WTC11 (cell line): ENCODE data around the gene ZNF529. TPM values are rescaled to one million over a fixed set of nuclear protein-coding genes. Genes with fewer than 3 reads are reported as not detected.

Experiments used
- ATAC-seq: fragments of 200-7000 bp; cut with Tn5 transposase; 2 replicates; pipeline ENCODE4 v1.10.0; 2021; ENCODE audit warnings: mild to moderate bottlenecking, moderate library complexity
- CTCF ChIA-PET: fragments of 300-600 bp; sonication (Branson Sonifier 250); formaldehyde crosslinking; loops from one replicate; lab custom pipeline; 2021; ENCODE audit warnings: antibody characterized with exemption; lab: Charles Lee
- POLR2A ChIA-PET: fragments of 350-600 bp; sonication (Branson Sonifier 250); formaldehyde crosslinking; loops from one replicate; lab custom pipeline; 2021; ENCODE audit warnings: antibody characterized with exemption; lab: Charles Lee
- DNase-seq: peaks from one replicate; pipeline ENCODE4 v3.0.0; 2021; ENCODE audit warnings: low spot score
- H3K27ac Mint-ChIP-seq: 2 replicates; pipeline ENCODE4 v1.8.0; 2021; ENCODE audit warnings: mixed read lengths
- H3K27me3 Mint-ChIP-seq: 2 replicates; pipeline ENCODE4 v1.8.0; 2021; ENCODE audit warnings: low read depth, mild to moderate bottlenecking, moderate library complexity, mixed read lengths
- H3K36me3 Mint-ChIP-seq: 2 replicates; pipeline ENCODE4 v1.8.0; 2021; ENCODE audit warnings: mixed read lengths
- H3K4me1 Mint-ChIP-seq: 2 replicates; pipeline ENCODE4 v1.8.0; 2022; ENCODE audit warnings: mixed read lengths
- H3K4me3 Mint-ChIP-seq: 2 replicates; pipeline ENCODE4 v1.8.0; 2021; ENCODE audit warnings: mild to moderate bottlenecking, moderate library complexity, mixed read lengths
- H3K9me3 Mint-ChIP-seq: 2 replicates; pipeline ENCODE4 v1.8.0; 2021; ENCODE audit warnings: mixed read lengths
- ELF4 ChIP-seq: sonication (generic); formaldehyde crosslinking; IDR thresholded peaks from 2 replicates; pipeline ENCODE4 v1.8.1; 2022; ENCODE audit warnings: low read depth, mild to moderate bottlenecking, moderate library complexity, missing genetic modification reagents
- FOXP1 ChIP-seq: sonication (generic); formaldehyde crosslinking; IDR thresholded peaks from 2 replicates; pipeline ENCODE4 v1.8.0; 2022; ENCODE audit warnings: missing genetic modification reagents, mild to moderate bottlenecking, moderate library complexity, borderline replicate concordance
- GABPB1 ChIP-seq: sonication (generic); formaldehyde crosslinking; IDR thresholded peaks from 2 replicates; pipeline ENCODE4 v1.8.1; 2023; ENCODE audit warnings: mild to moderate bottlenecking, missing genetic modification reagents
- JAZF1 ChIP-seq: fragments of 250-450 bp; sonication (Bioruptor Pico); IDR thresholded peaks from 2 replicates; pipeline ENCODE4 v1.9.0; 2021; ENCODE audit warnings: moderate library complexity, mild to moderate bottlenecking, inconsistent platforms
- KAT7 ChIP-seq: sonication (generic); formaldehyde crosslinking; IDR thresholded peaks from 2 replicates; pipeline ENCODE4 v1.8.1; 2023; ENCODE audit warnings: missing genetic modification reagents, mild to moderate bottlenecking, borderline replicate concordance
- MYBL2 ChIP-seq: sonication (generic); formaldehyde crosslinking; IDR thresholded peaks from 2 replicates; pipeline ENCODE4 v1.8.1; 2023; ENCODE audit warnings: mild to moderate bottlenecking, moderate library complexity, missing genetic modification reagents
- PRRX2 ChIP-seq: fragments of 250-450 bp; sonication (Bioruptor Pico); IDR thresholded peaks from 2 replicates; pipeline ENCODE4 v1.8.0; 2021; ENCODE audit warnings: mild to moderate bottlenecking
- RORB ChIP-seq: fragments of 250-450 bp; sonication (Bioruptor Pico); IDR thresholded peaks from 2 replicates; pipeline ENCODE4 v1.9.0; 2021; ENCODE audit warnings: mild to moderate bottlenecking
- SMAD3 ChIP-seq: sonication (generic); formaldehyde crosslinking; IDR thresholded peaks from 2 replicates; pipeline ENCODE4 v1.8.0; 2022; ENCODE audit warnings: missing genetic modification reagents, mild to moderate bottlenecking, borderline replicate concordance
- TCF7 ChIP-seq: sonication (generic); formaldehyde crosslinking; IDR thresholded peaks from 2 replicates; pipeline ENCODE4 v1.8.0; 2022; ENCODE audit warnings: mild to moderate bottlenecking, low read depth, missing genetic modification reagents, moderate library complexity
- ZNF232 ChIP-seq: sonication (generic); formaldehyde crosslinking; IDR thresholded peaks from 2 replicates; pipeline ENCODE4 v1.8.0; 2022; ENCODE audit warnings: mild to moderate bottlenecking, missing genetic modification reagents
- total RNA-seq: library from RNA; stranded (reverse); gene quantifications from 3 replicates; pipeline ENCODE4 v1.2.3, GENCODE V29; 2021
- TF ChIP-seq, protein P1 (sequence below): sonication (generic); formaldehyde crosslinking; conservative IDR thresholded peaks from 2 replicates; pipeline ENCODE4 v1.8.1; 2023; ENCODE audit warnings: mild to moderate bottlenecking, low read depth, missing genetic modification reagents, moderate library complexity
- TF ChIP-seq, protein P2 (sequence below): fragments of 250-450 bp; sonication (Bioruptor Pico); conservative IDR thresholded peaks from 2 replicates; pipeline ENCODE4 v1.9.0; 2021; ENCODE audit warnings: mild to moderate bottlenecking
- TF ChIP-seq, protein P3 (sequence below): sonication (generic); formaldehyde crosslinking; IDR thresholded peaks from 2 replicates; pipeline ENCODE4 v1.8.0; 2023; ENCODE audit warnings: mild to moderate bottlenecking, missing genetic modification reagents
- TF ChIP-seq, protein P4 (sequence below): fragments of 250-450 bp; sonication (Bioruptor Pico); IDR thresholded peaks from 2 replicates; pipeline ENCODE4 v1.9.0; 2021; ENCODE audit warnings: mild to moderate bottlenecking, borderline replicate concordance
- TF ChIP-seq, protein P5 (sequence below): sonication (generic); formaldehyde crosslinking; IDR thresholded peaks from 2 replicates; pipeline ENCODE4 v1.8.1; 2023; ENCODE audit warnings: mild to moderate bottlenecking, missing genetic modification reagents
- TF ChIP-seq, protein P6 (sequence below): fragments of 200-600 bp; IDR thresholded peaks from 2 replicates; pipeline ENCODE4 v1.8.0; 2022; ENCODE audit warnings: antibody characterized with exemption
- TF ChIP-seq, protein P7 (sequence below): sonication (generic); formaldehyde crosslinking; IDR thresholded peaks from 2 replicates; pipeline ENCODE4 v1.8.1; 2023; ENCODE audit warnings: mild to moderate bottlenecking, missing genetic modification reagents, moderate library complexity

Gene ZNF529
- total RNA-seq, 1 experiment from 2014 or later = 13.1 TPM

DNA sequence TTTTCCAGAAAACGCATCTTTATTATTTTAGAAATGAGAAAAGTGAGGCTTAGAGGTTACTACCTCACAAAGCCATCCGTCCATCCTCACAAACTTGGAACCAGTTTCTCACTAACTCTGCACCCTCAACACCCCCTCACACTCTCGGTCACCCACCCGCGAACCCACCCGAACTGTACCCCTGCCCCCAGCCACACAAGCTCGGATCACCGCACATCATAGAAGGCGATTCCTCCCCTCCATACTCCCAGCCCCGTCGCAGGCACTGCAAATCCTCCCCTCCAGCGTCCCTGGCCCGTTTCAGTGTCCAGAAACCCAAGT is 45.3 kb downstream of the ZNF529 start (continued):
- TF ChIP-seq, protein P1, sequence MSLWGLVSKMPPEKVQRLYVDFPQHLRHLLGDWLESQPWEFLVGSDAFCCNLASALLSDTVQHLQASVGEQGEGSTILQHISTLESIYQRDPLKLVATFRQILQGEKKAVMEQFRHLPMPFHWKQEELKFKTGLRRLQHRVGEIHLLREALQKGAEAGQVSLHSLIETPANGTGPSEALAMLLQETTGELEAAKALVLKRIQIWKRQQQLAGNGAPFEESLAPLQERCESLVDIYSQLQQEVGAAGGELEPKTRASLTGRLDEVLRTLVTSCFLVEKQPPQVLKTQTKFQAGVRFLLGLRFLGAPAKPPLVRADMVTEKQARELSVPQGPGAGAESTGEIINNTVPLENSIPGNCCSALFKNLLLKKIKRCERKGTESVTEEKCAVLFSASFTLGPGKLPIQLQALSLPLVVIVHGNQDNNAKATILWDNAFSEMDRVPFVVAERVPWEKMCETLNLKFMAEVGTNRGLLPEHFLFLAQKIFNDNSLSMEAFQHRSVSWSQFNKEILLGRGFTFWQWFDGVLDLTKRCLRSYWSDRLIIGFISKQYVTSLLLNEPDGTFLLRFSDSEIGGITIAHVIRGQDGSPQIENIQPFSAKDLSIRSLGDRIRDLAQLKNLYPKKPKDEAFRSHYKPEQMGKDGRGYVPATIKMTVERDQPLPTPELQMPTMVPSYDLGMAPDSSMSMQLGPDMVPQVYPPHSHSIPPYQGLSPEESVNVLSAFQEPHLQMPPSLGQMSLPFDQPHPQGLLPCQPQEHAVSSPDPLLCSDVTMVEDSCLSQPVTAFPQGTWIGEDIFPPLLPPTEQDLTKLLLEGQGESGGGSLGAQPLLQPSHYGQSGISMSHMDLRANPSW (CRISPR knock-in tag) = no peak
- TF ChIP-seq, protein P2, sequence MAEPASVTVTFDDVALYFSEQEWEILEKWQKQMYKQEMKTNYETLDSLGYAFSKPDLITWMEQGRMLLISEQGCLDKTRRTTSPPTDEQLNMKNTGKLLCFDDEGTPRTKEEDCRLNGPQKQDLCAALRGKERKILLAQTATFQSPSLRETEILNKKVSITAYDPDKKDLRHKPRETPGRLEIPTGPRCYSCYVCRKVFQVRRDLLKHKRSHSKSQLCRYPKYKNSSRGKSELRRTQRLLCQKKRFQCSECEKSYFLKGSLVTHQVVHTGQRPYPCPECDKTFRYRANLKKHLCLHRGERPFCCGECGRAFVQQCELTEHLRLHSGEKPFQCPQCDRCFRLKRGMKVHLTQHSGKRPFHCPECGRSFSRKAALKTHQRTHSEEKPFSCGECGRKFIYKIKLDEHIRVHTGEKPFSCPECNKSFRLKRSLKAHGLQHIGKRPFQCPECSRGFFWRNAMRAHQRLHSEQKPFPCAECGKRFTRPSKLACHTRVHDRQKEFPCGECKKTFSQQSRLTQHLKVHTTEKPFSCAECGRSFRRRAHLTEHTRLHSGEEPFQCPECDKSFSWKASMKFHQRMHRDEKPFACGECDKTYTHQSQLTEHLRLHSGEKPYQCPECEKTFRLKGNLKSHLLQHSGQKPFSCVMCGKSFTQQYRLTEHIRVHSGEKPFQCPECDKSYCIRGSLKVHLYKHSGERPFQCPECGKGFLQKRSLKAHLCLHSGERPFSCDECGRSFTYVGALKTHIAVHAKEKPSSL (CRISPR knock-in tag) = no peak
- peak; percentile 50; the same call in 1 of the 2 replicates for TF ChIP-seq SMAD3 (CRISPR knock-in tag)

DNA sequence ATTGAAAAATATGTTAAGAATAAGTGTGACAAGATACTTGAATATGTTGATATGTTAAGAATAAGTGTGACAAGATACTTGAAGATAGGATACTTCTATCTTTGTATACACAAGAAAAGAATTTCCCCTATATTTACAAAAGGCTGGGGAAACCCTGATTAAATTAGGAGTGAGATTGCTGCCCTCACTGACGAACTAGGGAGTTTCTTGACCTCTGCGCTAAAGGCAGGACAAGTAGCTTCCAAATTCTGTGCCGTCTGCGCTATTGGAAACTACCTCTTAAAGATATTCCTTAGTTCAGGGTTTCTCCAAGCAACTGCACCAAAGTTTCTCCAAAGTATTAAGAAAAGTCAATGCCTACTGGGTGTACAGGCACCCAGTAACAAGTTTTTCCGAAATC is 45.8 kb downstream of the ZNF529 start:
- Mint-ChIP-seq H3K9me3 (peaks cover 7% of the 10 kb centered on the region), H3K27ac (peak overlapping the region; percentile 100), H3K36me3 (peaks cover 33% of the 10 kb centered on the region), H3K4me1 (peaks cover 13% of the 10 kb centered on the region), H3K27me3 (no peaks in the 10 kb centered on the region; the same call in 1 of the 2 replicates), H3K4me3 (peak overlapping the region; percentile 99)
- ATAC-seq (no peak), DNase-seq (no peak)
- CTCF ChIA-PET = no interaction called here
- POLR2A ChIA-PET = interaction anchor here (0.6 to 1.4 kb wide), 2 partner anchors 38 to 46 kb away, joined by 3 to 4 read pairs; partner anchors contain the start of genes ZNF529 and ZNF566
- TF ChIP-seq RORB (CRISPR knock-in tag) = no peak
- TF ChIP-seq GABPB1 (CRISPR knock-in tag) = no peak
- TF ChIP-seq MYBL2 (CRISPR knock-in tag) = no peak
- TF ChIP-seq JAZF1 (CRISPR knock-in tag) = no peak
- TF ChIP-seq, protein P3, sequence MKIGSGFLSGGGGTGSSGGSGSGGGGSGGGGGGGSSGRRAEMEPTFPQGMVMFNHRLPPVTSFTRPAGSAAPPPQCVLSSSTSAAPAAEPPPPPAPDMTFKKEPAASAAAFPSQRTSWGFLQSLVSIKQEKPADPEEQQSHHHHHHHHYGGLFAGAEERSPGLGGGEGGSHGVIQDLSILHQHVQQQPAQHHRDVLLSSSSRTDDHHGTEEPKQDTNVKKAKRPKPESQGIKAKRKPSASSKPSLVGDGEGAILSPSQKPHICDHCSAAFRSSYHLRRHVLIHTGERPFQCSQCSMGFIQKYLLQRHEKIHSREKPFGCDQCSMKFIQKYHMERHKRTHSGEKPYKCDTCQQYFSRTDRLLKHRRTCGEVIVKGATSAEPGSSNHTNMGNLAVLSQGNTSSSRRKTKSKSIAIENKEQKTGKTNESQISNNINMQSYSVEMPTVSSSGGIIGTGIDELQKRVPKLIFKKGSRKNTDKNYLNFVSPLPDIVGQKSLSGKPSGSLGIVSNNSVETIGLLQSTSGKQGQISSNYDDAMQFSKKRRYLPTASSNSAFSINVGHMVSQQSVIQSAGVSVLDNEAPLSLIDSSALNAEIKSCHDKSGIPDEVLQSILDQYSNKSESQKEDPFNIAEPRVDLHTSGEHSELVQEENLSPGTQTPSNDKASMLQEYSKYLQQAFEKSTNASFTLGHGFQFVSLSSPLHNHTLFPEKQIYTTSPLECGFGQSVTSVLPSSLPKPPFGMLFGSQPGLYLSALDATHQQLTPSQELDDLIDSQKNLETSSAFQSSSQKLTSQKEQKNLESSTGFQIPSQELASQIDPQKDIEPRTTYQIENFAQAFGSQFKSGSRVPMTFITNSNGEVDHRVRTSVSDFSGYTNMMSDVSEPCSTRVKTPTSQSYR = no peak
- TF ChIP-seq, protein P4, sequence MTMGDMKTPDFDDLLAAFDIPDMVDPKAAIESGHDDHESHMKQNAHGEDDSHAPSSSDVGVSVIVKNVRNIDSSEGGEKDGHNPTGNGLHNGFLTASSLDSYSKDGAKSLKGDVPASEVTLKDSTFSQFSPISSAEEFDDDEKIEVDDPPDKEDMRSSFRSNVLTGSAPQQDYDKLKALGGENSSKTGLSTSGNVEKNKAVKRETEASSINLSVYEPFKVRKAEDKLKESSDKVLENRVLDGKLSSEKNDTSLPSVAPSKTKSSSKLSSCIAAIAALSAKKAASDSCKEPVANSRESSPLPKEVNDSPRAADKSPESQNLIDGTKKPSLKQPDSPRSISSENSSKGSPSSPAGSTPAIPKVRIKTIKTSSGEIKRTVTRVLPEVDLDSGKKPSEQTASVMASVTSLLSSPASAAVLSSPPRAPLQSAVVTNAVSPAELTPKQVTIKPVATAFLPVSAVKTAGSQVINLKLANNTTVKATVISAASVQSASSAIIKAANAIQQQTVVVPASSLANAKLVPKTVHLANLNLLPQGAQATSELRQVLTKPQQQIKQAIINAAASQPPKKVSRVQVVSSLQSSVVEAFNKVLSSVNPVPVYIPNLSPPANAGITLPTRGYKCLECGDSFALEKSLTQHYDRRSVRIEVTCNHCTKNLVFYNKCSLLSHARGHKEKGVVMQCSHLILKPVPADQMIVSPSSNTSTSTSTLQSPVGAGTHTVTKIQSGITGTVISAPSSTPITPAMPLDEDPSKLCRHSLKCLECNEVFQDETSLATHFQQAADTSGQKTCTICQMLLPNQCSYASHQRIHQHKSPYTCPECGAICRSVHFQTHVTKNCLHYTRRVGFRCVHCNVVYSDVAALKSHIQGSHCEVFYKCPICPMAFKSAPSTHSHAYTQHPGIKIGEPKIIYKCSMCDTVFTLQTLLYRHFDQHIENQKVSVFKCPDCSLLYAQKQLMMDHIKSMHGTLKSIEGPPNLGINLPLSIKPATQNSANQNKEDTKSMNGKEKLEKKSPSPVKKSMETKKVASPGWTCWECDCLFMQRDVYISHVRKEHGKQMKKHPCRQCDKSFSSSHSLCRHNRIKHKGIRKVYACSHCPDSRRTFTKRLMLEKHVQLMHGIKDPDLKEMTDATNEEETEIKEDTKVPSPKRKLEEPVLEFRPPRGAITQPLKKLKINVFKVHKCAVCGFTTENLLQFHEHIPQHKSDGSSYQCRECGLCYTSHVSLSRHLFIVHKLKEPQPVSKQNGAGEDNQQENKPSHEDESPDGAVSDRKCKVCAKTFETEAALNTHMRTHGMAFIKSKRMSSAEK (CRISPR knock-in tag) = no peak
- no peak for TF ChIP-seq PRRX2 (CRISPR knock-in tag)
- TF ChIP-seq ZNF232 (CRISPR knock-in tag) = no peak
- TF ChIP-seq, protein P5, sequence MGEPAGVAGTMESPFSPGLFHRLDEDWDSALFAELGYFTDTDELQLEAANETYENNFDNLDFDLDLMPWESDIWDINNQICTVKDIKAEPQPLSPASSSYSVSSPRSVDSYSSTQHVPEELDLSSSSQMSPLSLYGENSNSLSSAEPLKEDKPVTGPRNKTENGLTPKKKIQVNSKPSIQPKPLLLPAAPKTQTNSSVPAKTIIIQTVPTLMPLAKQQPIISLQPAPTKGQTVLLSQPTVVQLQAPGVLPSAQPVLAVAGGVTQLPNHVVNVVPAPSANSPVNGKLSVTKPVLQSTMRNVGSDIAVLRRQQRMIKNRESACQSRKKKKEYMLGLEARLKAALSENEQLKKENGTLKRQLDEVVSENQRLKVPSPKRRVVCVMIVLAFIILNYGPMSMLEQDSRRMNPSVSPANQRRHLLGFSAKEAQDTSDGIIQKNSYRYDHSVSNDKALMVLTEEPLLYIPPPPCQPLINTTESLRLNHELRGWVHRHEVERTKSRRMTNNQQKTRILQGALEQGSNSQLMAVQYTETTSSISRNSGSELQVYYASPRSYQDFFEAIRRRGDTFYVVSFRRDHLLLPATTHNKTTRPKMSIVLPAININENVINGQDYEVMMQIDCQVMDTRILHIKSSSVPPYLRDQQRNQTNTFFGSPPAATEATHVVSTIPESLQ = no peak
- TF ChIP-seq, protein P6, sequence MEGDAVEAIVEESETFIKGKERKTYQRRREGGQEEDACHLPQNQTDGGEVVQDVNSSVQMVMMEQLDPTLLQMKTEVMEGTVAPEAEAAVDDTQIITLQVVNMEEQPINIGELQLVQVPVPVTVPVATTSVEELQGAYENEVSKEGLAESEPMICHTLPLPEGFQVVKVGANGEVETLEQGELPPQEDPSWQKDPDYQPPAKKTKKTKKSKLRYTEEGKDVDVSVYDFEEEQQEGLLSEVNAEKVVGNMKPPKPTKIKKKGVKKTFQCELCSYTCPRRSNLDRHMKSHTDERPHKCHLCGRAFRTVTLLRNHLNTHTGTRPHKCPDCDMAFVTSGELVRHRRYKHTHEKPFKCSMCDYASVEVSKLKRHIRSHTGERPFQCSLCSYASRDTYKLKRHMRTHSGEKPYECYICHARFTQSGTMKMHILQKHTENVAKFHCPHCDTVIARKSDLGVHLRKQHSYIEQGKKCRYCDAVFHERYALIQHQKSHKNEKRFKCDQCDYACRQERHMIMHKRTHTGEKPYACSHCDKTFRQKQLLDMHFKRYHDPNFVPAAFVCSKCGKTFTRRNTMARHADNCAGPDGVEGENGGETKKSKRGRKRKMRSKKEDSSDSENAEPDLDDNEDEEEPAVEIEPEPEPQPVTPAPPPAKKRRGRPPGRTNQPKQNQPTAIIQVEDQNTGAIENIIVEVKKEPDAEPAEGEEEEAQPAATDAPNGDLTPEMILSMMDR = no peak
- TF ChIP-seq ELF4 = no peak
- TF ChIP-seq KAT7 (CRISPR knock-in tag) = no peak
- TF ChIP-seq, protein P7, sequence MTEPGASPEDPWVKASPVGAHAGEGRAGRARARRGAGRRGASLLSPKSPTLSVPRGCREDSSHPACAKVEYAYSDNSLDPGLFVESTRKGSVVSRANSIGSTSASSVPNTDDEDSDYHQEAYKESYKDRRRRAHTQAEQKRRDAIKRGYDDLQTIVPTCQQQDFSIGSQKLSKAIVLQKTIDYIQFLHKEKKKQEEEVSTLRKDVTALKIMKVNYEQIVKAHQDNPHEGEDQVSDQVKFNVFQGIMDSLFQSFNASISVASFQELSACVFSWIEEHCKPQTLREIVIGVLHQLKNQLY (CRISPR knock-in tag) = no peak
- no peak for TF ChIP-seq FOXP1 (CRISPR knock-in tag)
- TF ChIP-seq TCF7 (CRISPR knock-in tag) = no peak
